HEK293T (cell line): ENCODE data around the gene ENDOU.

Source experiments
- FOXM1 ChIP-seq: fragments of 450-650 bp; IDR thresholded peaks from 2 replicates; pipeline ENCODE4 v1.6.1; 2017; ENCODE audit warnings: mild to moderate bottlenecking, borderline replicate concordance
- PKNOX1 ChIP-seq: fragments of 450-650 bp; IDR thresholded peaks from 2 replicates; pipeline ENCODE4 v1.6.1; 2016
- SP1 ChIP-seq: fragments of 450-650 bp; IDR thresholded peaks from 2 replicates; pipeline ENCODE4 v1.6.1; 2017
- SUZ12 ChIP-seq: fragments of 450-650 bp; IDR thresholded peaks from 2 replicates; pipeline ENCODE4 v1.6.1; 2016; ENCODE audit warnings: mild to moderate bottlenecking

GRCh38 chr12:47757364-47757839 lies 32.1 kb upstream of the ENDOU start:
- TF ChIP-seq PKNOX1 (no peak), SP1 (no peak), FOXM1 (no peak), SUZ12 (no peak)
